GM19099 (cell line): ENCODE results near the gene CCDC27.

ENCODE experiments used
- POLR2A ChIP-seq: IDR thresholded peaks from 3 replicates; pipeline ENCODE4 v1.6.1; 2011; ENCODE audit warnings: low read depth; ENCODE audit not compliant: insufficient read length; ENCODE audit errors: extremely low read depth

Gene CCDC27

DNA sequence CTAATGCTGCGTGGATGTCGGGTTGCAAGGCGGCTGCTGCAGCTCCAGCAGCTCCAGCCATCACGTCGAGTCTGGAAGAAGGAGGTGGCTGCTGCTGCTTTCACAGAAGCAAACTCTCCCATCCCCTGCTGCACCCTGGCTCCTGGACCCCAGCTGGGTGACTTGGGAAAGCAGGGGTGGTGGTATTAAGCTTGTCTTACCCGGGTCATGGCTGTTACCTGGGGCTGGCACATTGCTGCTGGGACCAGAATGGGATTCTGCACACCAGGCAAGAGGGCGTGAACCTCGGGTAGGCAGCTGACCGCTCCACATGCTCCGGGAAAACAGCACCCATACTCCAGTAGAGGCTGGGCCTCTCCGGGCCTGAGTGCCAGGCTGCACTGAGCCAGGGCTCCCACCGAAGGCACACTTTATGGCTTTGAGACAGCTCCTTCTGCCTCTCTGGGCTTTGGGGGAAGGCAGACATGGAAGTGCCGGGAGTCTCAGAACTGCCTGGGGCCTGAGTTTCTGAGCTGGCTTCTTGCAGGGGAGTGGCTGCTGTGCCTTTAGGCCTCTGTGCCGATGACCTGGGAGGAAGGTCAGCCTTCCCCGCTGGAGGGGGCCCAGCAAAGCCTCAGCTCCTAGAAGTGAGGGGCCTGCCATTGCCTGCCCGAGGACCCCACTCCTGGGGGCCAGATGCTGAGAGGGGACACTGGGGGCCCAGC is 21.5 kb downstream of the CCDC27 start:
- TF ChIP-seq POLR2A = no peak

DNA sequence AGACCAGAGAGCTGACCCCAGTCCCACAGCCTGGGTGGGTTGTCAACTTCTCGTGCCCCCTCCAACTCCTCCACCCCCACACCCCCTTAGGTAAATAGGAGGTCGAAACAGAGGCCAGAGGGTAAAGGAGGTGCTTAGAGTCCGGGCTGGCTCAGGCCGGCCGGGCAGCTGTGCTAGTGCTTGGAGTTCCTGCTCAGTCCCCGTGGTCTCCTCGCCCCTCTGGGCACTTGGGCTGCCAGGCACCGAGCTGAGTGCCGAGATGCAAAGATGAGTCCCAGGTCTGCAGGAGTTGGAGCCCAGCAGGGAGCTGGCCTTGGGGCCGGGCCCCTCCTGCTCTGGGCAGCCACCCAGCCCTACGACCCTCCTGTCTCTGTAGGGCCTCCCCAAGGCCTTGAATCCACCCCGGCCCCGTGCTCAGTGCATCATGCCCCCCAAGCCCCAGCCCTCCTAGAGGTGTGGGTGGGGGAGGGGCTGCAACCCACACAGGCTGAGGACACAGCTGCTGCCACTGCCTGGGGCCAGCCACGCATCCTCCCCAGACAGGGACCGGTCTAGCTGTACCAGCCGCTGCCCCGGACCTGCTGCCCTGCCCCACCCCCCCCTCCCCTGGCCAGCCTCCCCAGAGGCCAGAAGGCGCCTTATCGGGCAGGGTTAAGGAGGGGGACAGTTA is 22.2 kb downstream of the CCDC27 start:
- no peak for TF ChIP-seq POLR2A

DNA sequence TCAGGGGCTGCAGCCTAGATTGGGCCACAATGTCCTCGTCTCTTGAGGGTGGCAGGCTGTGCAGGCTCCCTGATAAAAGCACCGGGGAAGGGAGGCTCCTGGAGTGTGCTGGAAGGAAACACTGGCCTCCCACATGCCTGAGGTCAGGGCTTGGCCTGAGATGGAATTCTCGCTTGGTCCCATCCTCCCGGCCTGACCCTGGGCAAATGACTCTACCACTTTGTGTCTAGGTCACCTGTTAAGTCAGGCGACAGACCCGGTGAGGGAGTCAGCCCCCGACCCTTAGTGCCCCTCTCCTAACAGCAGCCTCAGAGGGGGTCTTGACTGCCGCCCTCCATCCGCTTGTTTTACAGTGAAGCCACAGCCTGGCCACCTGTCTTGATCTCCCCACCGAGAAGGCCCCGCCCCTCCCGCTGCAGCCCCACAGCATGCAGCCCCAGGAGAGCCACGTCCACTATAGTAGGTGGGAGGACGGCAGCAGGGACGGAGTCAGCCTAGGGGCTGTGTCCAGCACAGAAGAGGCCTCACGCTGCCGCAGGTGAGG is 22.8 kb downstream of the CCDC27 start:
- TF ChIP-seq POLR2A = no peak

DNA sequence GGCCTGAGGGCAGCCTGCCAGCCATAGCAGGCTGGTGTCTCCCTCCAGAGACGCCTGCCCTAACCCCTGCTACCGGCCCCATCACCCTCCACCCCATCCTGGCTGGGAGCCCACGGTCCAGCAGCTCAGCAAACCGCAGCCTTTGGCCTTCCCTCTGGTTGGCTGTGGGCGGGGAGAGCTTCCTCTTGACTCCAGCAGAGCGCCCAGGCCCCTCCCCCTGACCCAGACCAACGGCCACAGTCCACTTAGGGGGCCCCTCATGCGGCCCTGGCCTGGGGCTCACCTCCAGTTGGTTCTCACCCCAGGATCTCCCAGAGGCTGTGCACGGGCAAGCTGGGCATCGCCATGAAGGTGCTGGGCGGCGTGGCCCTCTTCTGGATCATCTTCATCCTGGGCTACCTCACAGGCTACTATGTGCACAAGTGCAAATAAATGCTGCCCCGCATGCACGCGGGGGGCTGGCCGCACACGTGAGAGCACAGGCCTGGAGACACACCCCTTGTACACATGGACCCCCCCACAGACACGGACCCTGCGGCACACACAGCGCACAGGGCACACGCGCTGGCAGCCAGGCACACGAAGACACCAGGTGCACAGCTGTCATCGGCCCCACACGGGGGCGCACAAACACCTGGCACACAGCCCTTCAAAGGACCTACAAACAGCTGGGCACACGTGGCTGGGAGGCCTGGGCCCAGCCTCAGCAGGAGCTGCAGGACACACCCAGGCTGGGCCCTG is 23.4 kb downstream of the CCDC27 start:
- no peak for TF ChIP-seq POLR2A

DNA sequence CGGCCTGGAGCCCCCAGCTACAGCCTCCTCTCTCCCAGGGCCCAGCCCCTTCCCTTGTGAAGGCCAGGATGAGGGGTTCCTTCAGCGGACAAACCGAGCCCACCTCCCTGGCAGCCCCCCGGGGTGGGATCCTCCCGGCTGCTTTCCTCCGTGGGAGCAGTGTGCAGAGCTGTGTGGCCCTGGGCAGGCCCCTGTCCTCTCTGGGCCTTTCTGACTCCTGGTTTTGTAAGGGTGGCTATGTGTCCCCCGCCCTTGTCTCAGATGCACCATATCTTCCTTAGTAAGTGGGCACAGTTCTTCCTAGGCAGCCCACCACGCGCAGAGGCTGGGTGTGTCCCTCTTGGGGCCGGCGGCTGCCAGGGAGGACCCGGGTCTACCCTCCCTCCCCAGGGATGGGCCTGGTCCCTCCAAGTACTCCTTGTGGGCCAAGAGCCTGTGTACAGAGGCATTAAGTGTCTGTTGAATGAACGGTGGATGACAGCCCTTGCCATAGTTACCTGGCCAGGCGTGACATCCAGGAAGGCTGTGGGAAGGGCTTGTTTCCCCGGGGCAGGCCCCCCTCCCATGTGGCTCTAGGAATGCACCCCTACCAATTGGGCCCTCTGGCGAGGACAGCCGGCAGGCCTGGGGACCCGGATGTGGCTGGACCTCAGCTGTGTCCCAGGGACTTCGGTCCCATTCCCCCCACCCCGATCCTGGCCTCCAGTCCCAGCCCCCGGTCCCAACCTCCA is 24.1 kb downstream of the CCDC27 start:
- TF ChIP-seq POLR2A = no peak

DNA sequence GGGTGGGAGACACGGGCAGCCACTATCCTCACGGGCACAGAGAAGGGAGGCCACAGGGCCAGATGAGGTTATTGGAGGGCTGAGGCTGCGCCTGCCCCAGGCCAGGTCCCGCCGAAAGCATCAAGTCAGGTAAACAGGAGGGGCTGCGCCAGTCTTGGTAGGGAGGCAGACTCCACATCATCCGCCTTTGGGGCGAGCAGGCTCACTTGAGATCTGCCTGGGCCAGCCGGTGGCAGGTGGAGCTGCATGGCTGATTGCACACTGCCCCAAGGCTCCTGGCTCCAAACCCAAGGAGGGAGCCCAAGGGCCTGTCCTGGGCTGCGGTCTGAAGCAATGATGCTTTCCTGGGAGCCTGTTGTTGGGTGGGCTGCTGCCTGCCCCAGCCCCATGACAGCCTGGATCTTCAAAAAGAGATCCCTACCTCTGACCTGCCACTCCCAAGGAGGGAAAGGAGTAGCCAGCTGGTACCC is 24.9 kb downstream of the CCDC27 start:
- no peak for TF ChIP-seq POLR2A

DNA sequence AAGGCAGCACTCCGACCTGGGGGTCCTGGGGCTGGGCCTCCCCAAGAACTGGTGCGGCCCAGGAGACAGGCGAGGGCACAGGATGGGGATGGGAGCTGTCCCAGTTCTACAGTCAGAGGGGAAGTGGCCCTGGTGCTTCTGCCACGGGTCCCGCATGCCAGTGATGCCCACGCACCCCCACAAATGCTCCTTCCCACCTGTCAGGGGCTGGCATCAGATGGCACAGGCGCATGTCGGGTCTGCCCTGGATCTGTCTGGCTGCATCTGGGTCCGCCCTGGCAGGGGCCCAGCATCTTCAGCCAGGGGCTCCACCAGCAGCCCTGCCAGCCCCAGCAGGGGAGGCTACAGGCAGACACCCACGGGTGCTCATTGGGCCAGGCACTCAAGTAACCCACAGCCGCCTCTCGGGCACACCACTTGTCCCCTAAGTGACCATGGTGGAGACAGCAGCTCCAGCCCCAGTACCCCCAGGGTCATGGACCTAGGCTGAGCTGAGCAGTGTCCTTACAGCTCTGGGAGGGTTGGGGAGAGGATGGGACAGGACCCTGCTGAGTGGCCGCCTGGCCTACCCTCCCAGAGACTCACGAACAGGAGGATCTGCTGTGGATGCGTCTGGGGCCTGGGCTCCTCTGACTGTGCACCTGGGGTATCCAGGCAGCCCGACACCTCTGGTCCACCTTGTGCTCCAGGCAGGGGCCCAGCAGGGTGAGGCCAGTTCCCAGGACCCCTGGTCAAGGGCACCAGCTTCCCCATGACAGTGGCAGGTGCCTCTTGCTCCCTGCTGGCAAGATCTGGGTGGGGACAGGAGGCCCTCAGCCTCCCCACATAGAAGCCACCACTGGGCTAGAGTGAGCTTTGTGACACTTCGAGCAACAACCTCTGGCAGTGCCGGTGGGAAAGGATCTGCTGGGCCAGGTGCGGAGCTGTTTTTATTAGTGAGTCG is 25.7 kb downstream of the CCDC27 start:
- TF ChIP-seq POLR2A = no peak

DNA sequence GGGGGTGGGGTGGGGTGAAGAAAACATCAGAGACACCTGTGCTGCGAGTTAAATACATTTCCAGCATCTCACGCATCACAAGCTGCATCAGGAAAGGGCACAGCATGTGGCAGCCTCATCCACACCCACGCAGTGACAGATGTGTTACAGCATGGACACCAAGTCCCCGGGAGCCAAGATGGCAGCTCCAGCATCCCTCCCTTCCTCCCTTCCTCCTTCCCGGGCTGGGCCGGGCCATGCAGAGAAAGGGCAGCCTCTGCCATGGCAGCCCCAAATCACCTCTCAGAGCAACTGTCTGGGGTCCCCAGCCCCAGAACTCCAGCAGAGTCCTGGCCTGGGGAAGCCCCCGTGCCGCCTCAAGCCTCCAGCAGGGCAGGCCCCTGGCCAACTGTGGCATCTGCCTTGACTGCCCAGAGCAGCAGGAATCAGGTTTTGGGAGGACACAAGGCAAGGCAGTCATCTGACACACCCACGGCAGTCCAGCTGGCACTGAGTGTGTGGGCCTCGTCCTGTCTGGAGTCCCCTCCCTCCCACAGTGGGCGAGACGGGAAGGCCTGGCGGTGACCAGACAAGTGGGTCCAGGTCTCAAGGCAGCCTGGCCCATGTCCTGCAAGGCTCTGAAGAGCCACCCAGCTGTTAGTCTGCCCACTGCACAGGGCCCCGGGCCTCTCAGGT is 26.5 kb downstream of the CCDC27 start:
- no peak for TF ChIP-seq POLR2A

DNA sequence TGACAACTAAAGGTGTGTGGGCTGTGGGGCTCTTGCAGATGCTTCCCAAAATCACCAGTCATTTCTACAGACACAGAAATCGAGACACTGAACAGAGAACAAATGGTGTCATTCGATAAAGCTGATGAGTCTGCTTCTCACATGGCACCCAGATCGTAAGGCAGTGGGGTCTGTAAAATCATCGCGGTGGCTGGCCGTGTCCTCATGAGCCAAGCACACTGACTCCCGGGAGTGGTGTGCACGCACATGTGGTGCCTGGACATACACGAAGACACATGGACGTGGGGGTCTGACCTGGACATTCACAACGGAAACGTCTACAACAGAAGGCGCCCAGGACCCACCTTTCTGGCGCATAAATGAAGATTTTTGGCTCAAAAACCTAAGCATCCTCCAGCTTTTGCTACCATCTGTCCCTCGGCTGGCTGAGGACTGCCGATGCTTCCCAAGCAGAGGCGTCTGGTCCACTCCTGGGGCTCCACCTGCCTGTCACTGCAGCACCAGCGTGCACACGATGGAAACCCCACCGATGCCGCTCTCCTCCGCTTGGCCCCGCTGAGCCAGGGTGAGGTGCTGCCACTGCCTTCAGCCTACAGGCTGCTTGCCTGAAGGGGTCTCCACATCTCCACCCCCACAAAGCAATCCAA is 27.1 kb downstream of the CCDC27 start:
- TF ChIP-seq POLR2A = no peak

DNA sequence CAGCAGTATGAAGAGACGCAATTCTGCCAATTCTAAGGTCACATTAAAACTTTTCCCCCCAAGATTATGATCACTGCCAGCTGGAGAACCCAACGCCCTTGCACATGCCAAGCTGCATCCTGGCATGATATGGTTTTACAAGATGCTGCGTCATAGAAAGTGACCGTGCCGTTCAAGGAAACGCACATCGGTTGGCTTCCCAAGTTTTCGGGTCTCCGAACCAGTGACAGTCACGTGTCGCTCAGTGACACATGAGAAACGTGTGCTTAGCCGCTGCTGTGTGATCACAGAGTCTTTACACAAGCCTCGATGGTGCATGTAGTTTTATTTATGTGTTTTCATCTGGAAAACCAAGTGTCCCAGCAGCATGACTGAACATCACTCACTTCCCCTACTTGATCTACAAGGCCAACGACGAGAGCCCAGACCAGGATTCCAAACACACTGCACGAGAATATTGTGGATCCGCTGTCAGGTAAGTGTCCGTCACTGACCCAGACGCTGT is 27.7 kb downstream of the CCDC27 start:
- no peak for TF ChIP-seq POLR2A

DNA sequence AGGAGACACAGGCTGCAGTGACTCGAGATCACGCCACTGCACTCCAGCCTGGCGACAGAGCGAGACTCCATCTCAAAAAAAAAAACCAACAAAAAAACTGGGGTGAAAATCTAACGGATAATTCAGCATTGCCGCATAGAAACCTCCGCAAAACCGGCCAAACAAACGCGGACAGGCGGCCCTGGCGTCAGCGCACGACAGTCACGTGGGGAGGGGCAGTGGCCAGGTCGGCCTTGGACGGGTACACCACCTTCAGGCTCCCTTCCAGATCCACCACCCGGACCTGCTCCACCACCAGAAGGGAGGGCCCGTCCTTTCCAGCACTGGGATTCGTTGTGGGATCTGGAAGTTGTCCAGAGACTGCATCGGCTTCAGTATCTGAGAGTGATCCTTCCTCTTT is 28.7 kb downstream of the CCDC27 start:
- TF ChIP-seq POLR2A = no peak

DNA sequence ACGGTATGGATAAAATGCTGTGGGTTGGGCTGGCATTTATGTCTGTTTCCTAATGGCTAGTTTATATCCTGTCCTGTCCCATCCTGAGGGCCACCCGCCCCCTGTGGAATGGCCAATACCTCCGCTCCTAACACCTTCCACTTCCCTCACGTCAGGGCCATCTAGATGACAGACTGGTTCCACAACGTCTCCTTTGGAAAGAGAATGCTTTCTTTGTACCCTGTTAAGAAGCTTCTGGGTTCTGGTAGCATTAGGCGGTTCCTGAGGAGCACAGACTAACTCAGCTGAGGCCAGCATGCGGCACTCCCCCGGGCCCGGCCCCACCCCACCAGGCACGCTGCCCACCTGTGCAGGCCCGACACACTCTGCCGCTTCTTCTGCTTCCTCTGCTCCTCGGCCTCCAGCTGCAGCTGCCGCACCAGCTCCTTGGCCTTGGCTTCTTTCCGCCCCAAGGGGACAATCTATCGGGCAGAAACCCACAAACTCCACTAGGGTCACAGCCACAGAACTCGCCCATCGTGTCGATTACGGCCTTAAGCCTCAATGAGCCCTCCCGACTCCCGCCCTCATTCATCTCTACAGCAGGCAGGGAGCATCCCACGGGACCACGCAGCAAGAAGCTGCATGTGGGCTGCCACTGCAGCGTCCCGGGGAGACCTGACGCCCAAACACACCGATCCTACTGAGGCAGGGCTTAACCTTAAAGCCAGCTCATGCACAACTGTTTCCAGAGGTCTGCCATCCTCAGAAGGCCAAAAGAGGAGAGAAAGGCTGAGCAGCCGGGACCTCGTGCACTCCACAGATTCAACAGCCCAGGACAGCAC is 31.6 kb downstream of the CCDC27 start:
- TF ChIP-seq POLR2A = no peak
